DMS 273 (cell line): Measurements from ENCODE around the gene LENG1.

Source experiments
- DNase-seq: peaks from one replicate; lab custom pipeline; 2025; ENCODE audit not compliant: unreplicated experiment; lab: John Stamatoyannopoulos, UW

The LENG1 gene

DNA sequence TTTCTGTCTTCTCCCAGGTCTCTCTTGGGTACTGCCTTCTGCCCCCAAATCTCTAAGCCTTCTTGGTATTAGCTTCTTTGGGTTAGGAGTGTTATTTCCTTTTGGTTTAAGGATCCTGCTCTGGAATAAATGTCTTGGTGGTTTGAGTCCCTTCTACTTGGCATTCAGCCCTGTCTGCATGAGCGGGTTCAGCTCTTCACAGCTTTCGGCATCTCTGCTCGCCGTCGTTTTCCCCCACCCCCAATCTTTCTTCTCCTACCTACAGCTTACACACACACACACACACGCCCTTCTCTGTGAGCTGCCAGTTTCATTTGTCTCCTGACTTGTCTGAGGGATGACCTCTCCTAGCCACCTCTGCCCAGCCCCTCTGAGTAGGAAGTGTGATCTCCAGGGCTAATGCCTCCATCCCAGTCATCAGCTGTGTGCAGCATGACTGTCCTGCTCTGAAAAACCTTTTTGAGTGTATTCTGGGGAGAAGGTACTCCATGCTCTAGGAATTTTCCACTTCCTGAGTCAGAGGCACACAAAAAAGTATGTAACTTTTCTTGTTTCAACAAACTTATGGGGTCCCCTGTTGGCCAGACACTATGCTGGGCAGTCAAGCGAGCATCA, 17.2 kb downstream of the LENG1 start:
- no peak for DNase-seq

- no peak for DNase-seq
Measured at GRCh38 chr19:54141356-54141755, 18.2 kb downstream of the LENG1 start.

GRCh38 chr19:54138489-54139256, 20.8 kb downstream of the LENG1 start:
- peak; percentile 54 for DNase-seq

GRCh38 chr19:54137699-54138488, 21.6 kb downstream of the LENG1 start, which contains the start of gene CNOT3:
CNOT3 (plus strand) TSS chr19:54137762; CDS start chr19:54142979, 5,217 bp downstream.
- DNase-seq, result peak; percentile 54

- peak; percentile 100 for DNase-seq
Measured at GRCh38 chr19:54136864-54137698, 22.4 kb downstream of the LENG1 start.

DNA sequence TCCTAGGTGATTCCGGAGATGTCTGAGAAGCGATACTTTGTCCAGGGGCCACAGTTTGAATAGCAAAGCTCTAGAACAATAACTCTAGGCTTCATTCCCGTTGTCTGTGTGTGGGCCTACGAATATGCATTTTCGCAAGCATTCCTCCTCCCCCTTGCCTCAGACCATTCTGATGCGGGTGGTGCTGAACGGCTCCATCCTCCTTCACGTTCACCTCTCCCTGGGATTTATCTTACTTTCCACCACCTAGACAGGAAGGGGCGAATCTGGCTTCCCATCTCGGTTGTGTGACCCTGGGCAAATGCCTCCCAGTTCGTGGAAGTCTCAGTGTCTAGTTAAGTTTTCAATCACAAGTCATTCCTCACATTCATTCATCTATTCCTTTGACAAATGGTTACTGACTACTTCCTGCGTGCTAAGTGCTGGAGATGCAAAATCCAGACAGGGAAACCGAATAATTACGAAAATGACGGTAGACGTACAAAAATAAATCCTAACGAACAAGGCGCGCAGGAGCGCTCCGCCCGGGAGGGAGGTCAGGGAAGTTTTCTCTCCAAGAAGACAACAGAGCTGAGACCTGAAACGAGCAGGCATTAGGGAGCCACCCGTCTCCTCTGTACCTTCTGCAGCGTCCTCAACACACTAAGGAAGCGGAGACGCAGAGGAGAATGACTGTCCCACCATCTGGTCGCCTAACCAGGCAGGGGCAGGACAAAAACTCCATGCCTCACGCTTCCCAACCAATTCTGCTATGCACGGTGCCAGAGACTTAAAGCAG, 23.2 kb downstream of the LENG1 start:
- DNase-seq, result peak; percentile 83

DNA sequence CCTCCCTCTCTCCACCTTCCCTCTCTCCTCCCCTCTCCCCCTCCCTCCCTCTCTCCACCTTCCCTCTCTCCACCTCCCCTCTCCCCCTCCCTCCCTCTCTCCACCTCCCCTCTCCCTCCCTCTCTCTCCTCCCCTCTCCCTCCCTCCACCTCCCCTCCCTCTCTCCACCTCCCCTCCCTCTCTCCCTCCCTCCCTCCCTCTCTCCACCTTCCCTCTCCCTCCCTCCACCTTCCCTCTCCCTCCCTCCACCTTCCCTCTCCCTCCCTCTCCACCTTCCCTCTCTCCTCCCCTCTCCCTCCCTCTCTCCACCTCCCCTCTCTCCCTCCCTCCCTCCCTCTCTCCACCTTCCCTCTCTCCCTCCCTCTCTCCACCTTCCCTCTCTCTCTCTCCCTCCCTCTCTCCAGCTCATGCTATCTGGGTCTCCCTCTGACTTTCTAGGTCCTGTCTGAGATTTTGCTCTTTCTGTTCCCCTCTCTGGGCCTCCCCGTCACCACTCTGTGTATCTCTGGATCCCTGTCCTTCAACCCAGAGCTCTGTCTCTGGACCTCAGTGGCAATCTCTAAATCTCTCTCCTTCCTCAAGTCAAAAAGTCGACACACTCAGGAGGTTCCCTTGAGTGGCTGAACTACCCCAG, 25.4 kb downstream of the LENG1 start:
- no peak for DNase-seq

GRCh38 chr19:54133312-54133956, 26.1 kb downstream of the LENG1 start:
- DNase-seq, result peak; percentile 26

DNA sequence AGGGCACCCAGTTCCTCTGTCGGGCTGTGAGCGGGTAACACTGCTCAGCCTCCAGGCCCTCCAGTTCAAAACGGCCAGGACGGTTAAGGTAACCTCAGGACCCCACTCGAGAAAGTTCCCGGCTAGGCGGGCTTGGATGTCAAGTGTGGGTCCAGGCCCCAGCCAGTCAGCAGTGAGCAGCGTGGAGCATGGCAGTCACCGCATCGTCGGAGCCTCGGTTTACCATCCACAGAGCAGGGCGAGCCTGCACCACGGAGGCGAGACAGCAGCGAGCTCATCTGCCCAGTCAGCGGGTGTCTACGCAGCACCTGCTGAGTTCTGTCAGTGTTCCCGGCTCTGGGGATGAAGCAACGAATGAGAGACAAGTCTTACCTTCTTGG, 29.9 kb downstream of the LENG1 start:
- DNase-seq, result no peak

GRCh38 chr19:54128796-54129616, 30.5 kb downstream of the LENG1 start:
- no peak for DNase-seq

- no peak for DNase-seq
Measured at GRCh38 chr19:54128441-54128725, 31.1 kb downstream of the LENG1 start.

DNA sequence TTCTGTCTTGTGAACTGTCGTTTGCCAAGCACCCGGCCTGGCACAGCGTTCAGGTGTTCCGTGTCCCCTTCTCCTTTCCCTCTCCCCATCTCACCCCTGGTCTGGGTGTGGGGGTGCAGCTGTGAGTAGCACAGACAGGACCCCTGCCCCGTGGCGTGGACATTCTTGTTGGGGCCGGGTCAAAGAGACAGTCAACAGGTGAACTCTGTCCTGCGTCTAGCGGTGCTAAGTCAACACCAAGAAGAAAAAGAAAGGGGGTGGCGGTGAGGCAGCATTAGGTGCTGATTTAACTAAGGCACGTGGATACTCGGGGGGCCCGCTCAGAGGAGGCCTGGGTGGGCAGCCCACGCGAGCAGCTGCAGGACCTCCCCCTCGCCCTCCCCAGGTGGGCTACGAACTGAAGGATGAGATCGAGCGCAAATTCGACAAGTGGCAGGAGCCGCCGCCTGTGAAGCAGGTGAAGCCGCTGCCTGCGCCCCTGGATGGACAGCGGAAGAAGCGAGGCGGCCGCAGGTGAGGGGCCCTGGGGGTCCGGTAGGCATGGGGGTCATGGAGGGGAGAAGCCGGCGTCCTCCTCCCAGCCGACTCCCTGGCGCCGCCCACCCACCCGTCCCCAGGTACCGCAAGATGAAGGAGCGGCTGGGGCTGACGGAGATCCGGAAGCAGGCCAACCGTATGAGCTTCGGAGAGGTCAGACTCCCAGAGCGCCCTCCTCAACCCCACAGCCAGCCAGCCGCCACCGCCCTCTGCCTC, 31.7 kb downstream of the LENG1 start:
- DNase-seq, result no peak

- no peak for DNase-seq
Measured at GRCh38 chr19:54125713-54126112, 33.8 kb downstream of the LENG1 start.

DNA sequence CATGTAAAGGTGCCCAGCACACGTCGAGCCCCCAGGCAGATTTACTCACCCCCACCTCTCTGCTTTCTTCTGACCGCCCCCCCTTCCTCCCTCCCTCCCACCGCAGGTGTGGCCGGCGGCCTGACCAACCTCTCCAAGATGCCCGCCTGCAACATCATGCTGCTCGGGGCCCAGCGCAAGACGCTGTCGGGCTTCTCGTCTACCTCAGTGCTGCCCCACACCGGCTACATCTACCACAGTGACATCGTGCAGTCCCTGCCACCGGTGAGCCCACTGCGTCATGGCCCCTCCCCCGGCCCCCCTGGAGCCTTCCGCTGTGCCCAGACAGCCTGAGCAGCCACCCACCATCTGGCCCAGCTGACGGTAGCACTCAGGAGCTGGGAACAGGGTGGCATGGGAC, 35.1 kb downstream of the LENG1 start:
- no peak for DNase-seq

DNA sequence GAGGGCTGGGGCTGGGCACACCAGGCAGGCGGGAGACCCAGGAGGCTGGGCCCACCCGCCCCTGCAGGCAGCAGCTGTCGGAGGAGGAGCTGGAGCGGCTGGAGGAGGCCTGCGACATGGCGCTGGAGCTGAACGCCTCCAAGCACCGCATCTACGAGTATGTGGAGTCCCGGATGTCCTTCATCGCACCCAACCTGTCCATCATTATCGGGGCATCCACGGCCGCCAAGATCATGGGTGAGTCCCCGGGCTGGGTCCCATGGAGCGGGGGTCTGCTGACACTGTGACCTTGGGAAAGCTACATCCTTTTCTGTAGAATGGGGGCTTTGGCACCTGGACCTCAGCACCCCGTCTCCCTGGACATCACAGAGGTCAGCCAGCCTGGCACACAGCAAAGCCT, 35.8 kb downstream of the LENG1 start:
- DNase-seq, result no peak

DNA sequence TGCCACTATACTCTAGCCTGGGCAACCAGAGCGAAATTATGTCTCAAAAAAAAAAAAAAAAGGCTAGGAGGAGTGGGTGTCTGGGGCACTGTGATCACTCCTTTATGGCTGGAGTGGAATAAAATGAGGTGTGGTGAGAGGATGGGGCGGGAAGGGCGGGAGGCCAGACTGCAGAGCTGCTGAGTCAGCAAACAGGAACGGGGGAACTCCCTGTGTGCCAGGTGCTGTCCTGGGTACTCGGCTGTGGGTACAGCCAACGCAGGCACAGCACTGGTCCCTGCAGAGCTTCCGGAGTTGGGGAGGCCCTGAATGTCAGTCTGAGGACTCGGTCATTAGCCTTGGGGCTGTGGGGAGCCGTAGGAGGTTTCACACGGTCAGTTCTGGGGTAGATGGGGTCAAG, 38.3 kb downstream of the LENG1 start:
- DNase-seq, result no peak

DNA sequence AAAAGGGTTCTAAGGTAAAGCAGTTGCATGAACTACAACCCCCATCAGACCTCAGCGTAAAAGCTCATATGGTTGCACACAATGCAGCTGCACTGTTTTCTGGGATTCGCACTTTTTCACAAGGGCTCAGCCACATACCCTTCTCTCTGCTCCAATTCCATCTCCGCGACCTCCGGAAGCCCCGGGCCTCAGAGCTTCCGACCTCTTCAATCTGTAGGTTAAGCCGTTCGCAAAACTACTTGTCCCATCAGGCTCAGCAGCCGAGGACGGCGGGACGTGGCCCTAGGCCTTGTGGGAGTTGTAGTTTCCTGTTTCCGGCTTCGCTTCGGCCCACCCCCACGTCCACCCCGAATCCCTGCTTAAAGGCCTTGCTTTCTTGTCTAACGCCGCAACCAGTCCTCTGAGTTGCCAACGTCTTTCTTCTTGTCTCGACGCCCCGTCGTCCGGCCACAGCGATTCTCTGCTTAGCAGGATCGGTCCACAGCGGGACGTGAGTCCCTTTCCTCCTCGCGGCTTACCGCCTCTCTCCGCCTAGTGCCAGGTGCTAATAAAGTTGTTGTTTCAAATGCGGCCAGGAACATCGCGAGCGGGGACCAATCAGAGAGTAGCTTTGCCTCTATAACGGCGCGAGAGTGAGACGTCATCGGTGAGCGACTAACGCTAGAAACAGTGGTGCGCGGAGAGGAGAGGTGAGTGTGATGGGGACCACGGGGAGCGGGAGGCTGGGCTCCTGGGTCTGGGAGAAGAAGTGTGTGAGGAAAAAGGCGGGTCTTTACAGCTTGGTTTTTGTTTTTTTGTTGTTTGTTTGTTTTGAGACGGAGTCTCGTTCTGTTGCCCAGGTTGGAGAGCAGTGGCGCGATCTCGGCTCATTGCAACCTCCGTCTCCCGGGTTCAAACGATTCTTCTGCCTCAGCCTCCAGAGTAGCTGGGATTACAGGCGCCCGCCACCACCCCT, 44.1 kb downstream of the LENG1 start, which contains the start of the genes PRPF31 and TFPT:
Gene PRPF31 (plus strand): TSS at position 646 of the 955 bp plus-strand sequence. CDS start 2,525 bp downstream, outside the sequence.
Gene TFPT (minus strand): TSS at position 549 of the 955 bp plus-strand sequence. CDS start 388 bp downstream, at position 161.
- DNase-seq, result peak; percentile 99
